Uterus (tissue), 4 donors: Measurements from ENCODE around the gene HMGB4. TPM values are rescaled to one million over a fixed set of nuclear protein-coding genes. Genes with fewer than 3 reads are reported as not detected.

Experiments
- DNase-seq, 2 donors: peaks; one replicate each; pipeline ENCODE4 v3.0.0-alpha.2; 2019 to 2020
- H3K27ac ChIP-seq, 2 donors: fragments of 200-600 bp; sonication (generic); 1 replicate in 1 of 2; 2 replicates in 1 of 2; pipeline ENCODE4 v1.5.1; 2016 to 2018
- H3K27me3 ChIP-seq, 2 donors: fragments of 200-600 bp; sonication (generic); one replicate each; pipeline ENCODE4 v1.5.1; 2018 to 2019; ENCODE audit warnings: control low read depth in 1 of 2
- H3K36me3 ChIP-seq, 2 donors: fragments of 200-600 bp; sonication (generic); one replicate each; pipeline ENCODE4 v1.5.1; 2019; ENCODE audit warnings: control low read depth in 1 of 2
- H3K4me1 ChIP-seq, 2 donors: fragments of 200-600 bp; sonication (generic); one replicate each; pipeline ENCODE4 v1.5.1; 2018 to 2019; ENCODE audit warnings: control low read depth in 1 of 2
- H3K4me3 ChIP-seq, 2 donors: fragments of 200-600 bp; sonication (generic); 1 replicate in 1 of 2; 2 replicates in 1 of 2; pipeline ENCODE4 v1.5.1; 2018 to 2019; ENCODE audit warnings: mild to moderate bottlenecking in 1 of 2
- H3K9me3 ChIP-seq, 2 donors: fragments of 200-600 bp; sonication (generic); one replicate each; pipeline ENCODE4 v1.5.1; 2019; ENCODE audit warnings: control low read depth in 1 of 2
- POLR2A ChIP-seq, 2 donors: fragments of 450-650 bp; IDR thresholded peaks; one replicate each; pipeline ENCODE4 v1.6.1; 2016; ENCODE audit warnings: antibody characterized with exemption in 2 of 2, mild to moderate bottlenecking in 1 of 2, moderate library complexity in 1 of 2
- intact Hi-C: fragments of 100-400 bp; cut with DNase I; formaldehyde crosslinking; loops from one replicate; pipeline ENCODE4 v1.15.1; 2023; ENCODE audit warnings: low total_unique reads
- total RNA-seq, 4 donors: library from RNA; depleted of rRNA in 3 of 4; stranded (reverse); fragments of >200 nt in 3 of 4; gene quantifications; one replicate each; pipeline versions ENCODE4 v1.1.0 to v1.2.4, GENCODE V29; 2014 to 2023
- TF ChIP-seq, protein P1 (sequence below), 4 experiments: fragments of 200-600 bp in 2 of 4; fragments of 450-650 bp in 2 of 4; sonication (generic) in 2 of 4; IDR thresholded peaks; one replicate each; pipeline ENCODE4 v1.5.1; 2016 to 2019; ENCODE audit warnings: antibody characterized with exemption in 4 of 4, mild to moderate bottlenecking in 2 of 4, moderate library complexity in 1 of 4
- donor health status: DM: yes; HTN: yes; CAD: no.

HMGB4 gene
- total RNA-seq, 4 donors from 2014 or later: not detected

DNA sequence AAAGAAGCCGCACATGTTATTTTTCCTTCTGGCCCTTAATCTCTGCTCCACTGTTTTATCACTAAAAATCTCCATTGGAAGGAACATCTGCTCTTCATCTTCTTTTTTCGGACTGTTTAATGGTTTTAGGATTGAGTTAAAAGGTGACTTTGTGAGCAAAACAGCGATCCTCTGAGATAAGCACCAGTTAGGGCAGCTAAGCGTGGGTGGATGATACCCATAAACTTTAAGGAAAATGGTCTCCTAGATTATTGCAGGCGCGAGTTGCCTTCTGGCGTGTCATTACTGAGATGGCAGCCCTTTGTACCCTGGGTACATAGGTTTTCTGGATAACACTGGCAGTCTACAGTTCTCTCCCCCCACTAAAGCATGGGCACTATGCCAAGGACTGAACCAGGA is 44.0 kb upstream of the HMGB4 start:
- TF ChIP-seq, protein P1, sequence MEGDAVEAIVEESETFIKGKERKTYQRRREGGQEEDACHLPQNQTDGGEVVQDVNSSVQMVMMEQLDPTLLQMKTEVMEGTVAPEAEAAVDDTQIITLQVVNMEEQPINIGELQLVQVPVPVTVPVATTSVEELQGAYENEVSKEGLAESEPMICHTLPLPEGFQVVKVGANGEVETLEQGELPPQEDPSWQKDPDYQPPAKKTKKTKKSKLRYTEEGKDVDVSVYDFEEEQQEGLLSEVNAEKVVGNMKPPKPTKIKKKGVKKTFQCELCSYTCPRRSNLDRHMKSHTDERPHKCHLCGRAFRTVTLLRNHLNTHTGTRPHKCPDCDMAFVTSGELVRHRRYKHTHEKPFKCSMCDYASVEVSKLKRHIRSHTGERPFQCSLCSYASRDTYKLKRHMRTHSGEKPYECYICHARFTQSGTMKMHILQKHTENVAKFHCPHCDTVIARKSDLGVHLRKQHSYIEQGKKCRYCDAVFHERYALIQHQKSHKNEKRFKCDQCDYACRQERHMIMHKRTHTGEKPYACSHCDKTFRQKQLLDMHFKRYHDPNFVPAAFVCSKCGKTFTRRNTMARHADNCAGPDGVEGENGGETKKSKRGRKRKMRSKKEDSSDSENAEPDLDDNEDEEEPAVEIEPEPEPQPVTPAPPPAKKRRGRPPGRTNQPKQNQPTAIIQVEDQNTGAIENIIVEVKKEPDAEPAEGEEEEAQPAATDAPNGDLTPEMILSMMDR (IDR thresholded peaks at IDR 0.05): no peak
- no peak for TF ChIP-seq POLR2A (IDR thresholded peaks at IDR 0.05)
- intact Hi-C loops: no loop called here
- DNase-seq: no peak
- H3K27ac ChIP-seq: no peak overlapping the region
- H3K27me3 ChIP-seq: no peaks in the 10 kb centered on the region
- no peaks in the 10 kb centered on the region for H3K36me3 ChIP-seq
- H3K4me3 ChIP-seq: no peak overlapping the region
- no peaks in the 10 kb centered on the region for H3K9me3 ChIP-seq
- no peaks in the 10 kb centered on the region for H3K4me1 ChIP-seq

DNA sequence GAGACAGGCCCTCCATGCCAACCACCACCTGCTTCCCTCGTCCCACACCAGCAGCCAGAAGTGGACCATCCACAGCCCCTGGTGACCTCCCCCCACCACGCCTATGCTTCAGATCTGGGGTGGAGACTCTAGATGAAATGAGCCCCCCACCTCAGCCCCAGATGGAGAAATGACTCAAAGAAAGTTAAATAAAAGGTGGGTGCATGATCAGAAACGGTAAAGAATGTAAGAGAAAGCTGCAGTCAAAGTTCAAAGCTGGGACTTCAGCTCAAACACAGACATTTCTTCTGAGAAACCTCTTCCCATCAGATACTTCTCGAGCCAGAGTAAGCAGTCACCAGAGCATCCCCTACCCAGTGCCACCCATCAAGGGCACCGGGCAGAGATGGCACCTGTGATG is 43.1 kb upstream of the HMGB4 start:
- no peak overlapping the region for H3K27ac ChIP-seq
- H3K27me3 ChIP-seq: no peaks in the 10 kb centered on the region
- no peak overlapping the region for H3K4me3 ChIP-seq
- DNase-seq: no peak
- H3K36me3 ChIP-seq: no peaks in the 10 kb centered on the region
- no peaks in the 10 kb centered on the region for H3K9me3 ChIP-seq
- H3K4me1 ChIP-seq: no peaks in the 10 kb centered on the region
- TF ChIP-seq POLR2A (IDR thresholded peaks at IDR 0.05): no peak
- TF ChIP-seq, protein P1 (IDR thresholded peaks at IDR 0.05): no peak
- intact Hi-C loops: no loop called here

DNA sequence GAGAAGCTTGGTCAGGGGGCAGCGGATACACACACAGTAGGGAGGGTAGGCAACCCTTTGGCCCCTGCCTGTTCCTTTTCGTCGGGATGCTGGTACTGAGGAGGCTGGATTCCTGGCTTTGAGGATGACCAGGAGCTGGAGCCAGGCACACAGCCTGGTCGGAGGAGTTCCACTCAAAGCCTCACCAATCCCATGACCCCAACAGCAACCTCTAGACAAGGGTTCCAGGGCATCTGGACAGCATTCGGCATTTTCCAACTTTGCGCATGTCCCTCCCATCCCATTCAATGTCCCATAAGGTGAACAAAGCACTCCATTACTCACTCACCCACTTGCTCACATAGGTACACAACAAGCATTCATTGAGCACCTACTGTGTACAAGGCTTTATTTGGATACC is 42.6 kb upstream of the HMGB4 start:
- H3K27me3 ChIP-seq: no peaks in the 10 kb centered on the region
- TF ChIP-seq, protein P1 (IDR thresholded peaks at IDR 0.05): no peak
- no peak for TF ChIP-seq POLR2A (IDR thresholded peaks at IDR 0.05)
- no peak overlapping the region for H3K4me3 ChIP-seq
- H3K36me3 ChIP-seq: no peaks in the 10 kb centered on the region
- H3K9me3 ChIP-seq: no peaks in the 10 kb centered on the region
- no peak for DNase-seq
- H3K4me1 ChIP-seq: no peaks in the 10 kb centered on the region
- intact Hi-C loops: no loop called here
- H3K27ac ChIP-seq: no peak overlapping the region

DNA sequence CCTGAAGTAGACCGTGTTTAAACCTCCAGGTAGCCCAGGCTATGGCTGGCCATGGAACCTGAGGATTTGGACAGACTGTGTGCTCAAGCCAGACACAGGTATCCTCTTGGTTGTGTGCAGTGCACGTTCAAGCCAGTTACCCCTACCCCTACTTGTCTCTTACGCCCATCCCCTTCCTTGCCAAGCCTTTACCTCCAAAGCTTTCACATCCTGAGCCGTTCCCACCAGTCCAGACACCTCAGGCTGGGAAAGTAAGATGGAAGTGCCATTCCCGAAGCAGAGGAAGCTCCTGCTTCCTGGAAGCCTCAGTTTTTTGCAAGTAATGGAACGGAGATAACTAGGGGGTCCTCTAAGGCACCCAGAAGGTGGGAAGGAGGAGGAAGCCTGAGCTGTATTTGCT is 41.5 kb upstream of the HMGB4 start:
- Histone ChIP-seq H3K27me3 (no peaks in the 10 kb centered on the region), H3K27ac (no peak overlapping the region), H3K9me3 (no peaks in the 10 kb centered on the region), H3K4me1 (no peaks in the 10 kb centered on the region), H3K36me3 (no peaks in the 10 kb centered on the region), H3K4me3 (no peak overlapping the region)
- no peak for DNase-seq
- intact Hi-C loops: no loop called here
- TF ChIP-seq, protein P1 (IDR thresholded peaks at IDR 0.05): no peak
- TF ChIP-seq POLR2A (IDR thresholded peaks at IDR 0.05): no peak

DNA sequence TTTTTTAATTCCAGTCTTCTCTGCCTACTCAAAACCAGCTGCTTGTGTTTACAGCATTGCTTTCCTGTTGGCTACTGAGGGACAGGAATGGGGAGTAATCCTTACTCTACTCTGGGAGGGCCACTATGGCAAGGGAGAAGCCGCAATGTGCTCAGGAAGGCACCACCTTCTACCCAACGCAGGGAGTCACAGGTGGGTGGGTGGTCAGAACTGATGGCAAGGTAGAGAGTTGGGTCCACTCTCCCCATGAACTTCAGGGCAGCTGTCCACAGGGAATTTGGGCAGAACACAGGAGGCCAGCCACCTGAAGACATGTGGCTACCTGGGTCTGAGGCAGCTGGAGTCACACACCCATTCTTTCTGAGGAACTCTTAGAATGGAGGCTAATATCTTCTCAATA is 40.5 kb upstream of the HMGB4 start:
- Histone ChIP-seq H3K9me3 (no peaks in the 10 kb centered on the region), H3K27ac (no peak overlapping the region), H3K4me3 (no peak overlapping the region), H3K36me3 (no peaks in the 10 kb centered on the region), H3K4me1 (no peaks in the 10 kb centered on the region), H3K27me3 (no peaks in the 10 kb centered on the region)
- intact Hi-C loops: no loop called here
- TF ChIP-seq POLR2A (IDR thresholded peaks at IDR 0.05): no peak
- TF ChIP-seq, protein P1 (IDR thresholded peaks at IDR 0.05): no peak
- DNase-seq: no peak
